K562 (cell line): ENCODE measurements around the gene CTTNBP2NL. TPM values are rescaled to one million over a fixed set of nuclear protein-coding genes. Genes with fewer than 3 reads are reported as not detected.

Experiments
- ATAC-seq: fragments of 200-7000 bp; cut with Tn5 transposase; 3 replicates; pipeline ENCODE4 v1.9.1; 2020; ENCODE audit warnings: moderate library complexity
- BruUV-seq: library from RNA; stranded (reverse); fragments of 400-500 nt; replicated peaks from 2 replicates; lab custom pipeline; 2021; lab: Mats Ljungman, UMichigan
- CTCF ChIA-PET: fragments of 300-600 bp; formaldehyde crosslinking; extraction: SDS; loops from one replicate; lab custom pipeline; 2021; ENCODE audit warnings: low intra/inter-chr PET ratio; lab: Yijun Ruan, JAX
- POLR2A ChIA-PET: fragments of 300-600, 350-650 bp; sonication (Branson Sonifier 250); formaldehyde crosslinking; extraction: SDS; loops from one replicate; lab custom pipeline; 2021; ENCODE audit warnings: antibody characterized with exemption, inconsistent platforms; lab: Yijun Ruan, JAX
- DNase-seq, 4 experiments: peaks; one replicate each; pipeline versions ENCODE4 v3.0.0 to v3.0.0-alpha.2; 2011 to 2018; ENCODE audit warnings: low spot score in 3 of 4, mixed read lengths in 3 of 4; ENCODE audit errors: extremely low read depth in 1 of 4
- FAIRE-seq: peaks from 2 replicates; lab custom pipeline; 2011; peaks lifted over from hg19 to GRCh38; lab: Jason Lieb, UNC
- H2AFZ ChIP-seq: 2 replicates; pipeline ENCODE4 v1.6.0; 2011; ENCODE audit warnings: low read depth, low read length, control low read depth, inconsistent platforms
- H3K27ac ChIP-seq: fragments of 200-600 bp; 3 replicates; pipeline ENCODE4 v1.8.0; 2011; ENCODE audit warnings: low read depth, mild to moderate bottlenecking, control low read depth, inconsistent platforms, low read length, moderate library complexity, mixed read lengths; ENCODE audit errors: extremely low read depth
- H3K27me3 ChIP-seq, 2 experiments: fragments of 300-600 bp in 1 of 2; 2 replicates in 1 of 2; 3 replicates in 1 of 2; pipeline versions ENCODE4 v1.6.0 to v1.8.0; 2011; ENCODE audit warnings: inconsistent platforms in 2 of 2, low read length in 2 of 2, mild to moderate bottlenecking in 1 of 2, mixed read lengths in 1 of 2, moderate library complexity in 1 of 2; ENCODE audit not compliant: control insufficient read depth in 2 of 2, insufficient read depth in 2 of 2
- H3K36me3 ChIP-seq: fragments of 300-600 bp; 3 replicates; pipeline ENCODE4 v1.8.0; 2011; ENCODE audit warnings: mild to moderate bottlenecking, low read length, inconsistent platforms; ENCODE audit not compliant: control insufficient read depth, insufficient read depth
- H3K4me1 ChIP-seq, 2 experiments: fragments of 200-600 bp in 1 of 2; replicated peaks in 1 of 2; 2 replicates in 1 of 2; 3 replicates in 1 of 2; pipeline versions ENCODE4 v1.5.1 to v1.8.0; 2011; ENCODE audit warnings: inconsistent platforms in 2 of 2, low read length in 2 of 2, mild to moderate bottlenecking in 1 of 2, mixed read lengths in 1 of 2, moderate library complexity in 1 of 2; ENCODE audit not compliant: control insufficient read depth in 2 of 2, insufficient read depth in 2 of 2
- H3K4me2 ChIP-seq: 2 replicates; pipeline ENCODE4 v1.6.1; 2011; ENCODE audit warnings: low read length, control low read depth, inconsistent platforms, mixed read lengths; ENCODE audit not compliant: insufficient read depth
- H3K4me3 ChIP-seq: fragments of 200-600 bp; sonication (generic), shearing (Covaris generic); 2 replicates; pipeline ENCODE4 v1.5.1; 2016; ENCODE audit warnings: control low read depth, inconsistent platforms
- H3K79me2 ChIP-seq: fragments of 200-600 bp; 3 replicates; pipeline ENCODE4 v1.8.0; 2011; ENCODE audit warnings: low read length, inconsistent platforms; ENCODE audit not compliant: control insufficient read depth, insufficient read depth
- H3K9ac ChIP-seq, 2 experiments: 2 replicates each; pipeline versions ENCODE4 v1.6.0 to v1.6.1; 2011; ENCODE audit warnings: low read depth in 2 of 2, low read length in 2 of 2, control low read depth in 1 of 2, inconsistent platforms in 1 of 2, mild to moderate bottlenecking in 1 of 2, mixed read lengths in 1 of 2; ENCODE audit not compliant: insufficient read depth in 1 of 2
- H3K9me1 ChIP-seq: one replicate; pipeline ENCODE4 v1.6.0; 2011; ENCODE audit warnings: inconsistent platforms, mild to moderate bottlenecking, low read length, moderate library complexity; ENCODE audit not compliant: control insufficient read depth, insufficient read depth
- H3K9me3 ChIP-seq: replicated peaks from 2 replicates; pipeline ENCODE4 v1.5.1; 2011; ENCODE audit warnings: low read depth, low read length, inconsistent platforms; ENCODE audit not compliant: control insufficient read depth, insufficient read depth
- H4K20me1 ChIP-seq: replicated peaks from 2 replicates; pipeline ENCODE4 v1.6.1; 2011; ENCODE audit warnings: low read length, inconsistent platforms, mixed read lengths; ENCODE audit not compliant: control insufficient read depth, insufficient read depth
- ARID2 ChIP-seq: fragments of 450-650 bp; IDR thresholded peaks from 2 replicates; pipeline ENCODE4 v1.6.1; 2017; ENCODE audit warnings: antibody characterized with exemption, mild to moderate bottlenecking
- ARID3B ChIP-seq: fragments of 250-450 bp; sonication (Bioruptor Pico); IDR thresholded peaks from 2 replicates; pipeline ENCODE4 v1.4.0; 2020; ENCODE audit warnings: borderline replicate concordance
- GTF2B ChIP-seq: IDR thresholded peaks from 2 replicates; pipeline ENCODE4 v1.6.1; 2011; ENCODE audit not compliant: insufficient read length; ENCODE audit errors: extremely low read depth
- MCM3 ChIP-seq: fragments of 450-650 bp; IDR thresholded peaks from 2 replicates; pipeline ENCODE4 v1.6.1; 2016
- NUFIP1 ChIP-seq: fragments of 450-650 bp; IDR thresholded peaks from 2 replicates; pipeline ENCODE4 v1.6.1; 2018; ENCODE audit not compliant: partially characterized antibody
- SMAD1 ChIP-seq: fragments of 150-350 bp; IDR thresholded peaks from 2 replicates; pipeline ENCODE4 v1.6.1; 2014; ENCODE audit warnings: low read length, low read depth; ENCODE audit not compliant: partially characterized antibody
- ZNF224 ChIP-seq: sonication (generic); formaldehyde crosslinking; IDR thresholded peaks from 2 replicates; pipeline ENCODE4 v1.8.0; 2022; ENCODE audit warnings: mild to moderate bottlenecking, missing genetic modification reagents
- ZNF232 ChIP-seq: sonication (generic); formaldehyde crosslinking; IDR thresholded peaks from 2 replicates; pipeline ENCODE4 v1.8.0; 2022; ENCODE audit warnings: mild to moderate bottlenecking, missing genetic modification reagents
- ZSCAN29 ChIP-seq: fragments of 450-650 bp; IDR thresholded peaks from 2 replicates; pipeline ENCODE4 v1.6.1; 2017
- WGBS: fragments of 100-300 bp; shearing (Covaris generic); methylation state at CpG from one replicate; pipeline ENCODE4 v1.1.6; 2016; ENCODE audit warnings: low coverage, mixed read lengths; ENCODE audit not compliant: insufficient coverage; ENCODE audit errors: missing lambda C conversion rate; 5-methylcytosine and 5-hydroxymethylcytosine counted together
- in situ Hi-C: fragments of 300-500 bp; cut with MboI; formaldehyde crosslinking; loops from 4 replicates; pipeline ENCODE4 v1.15.0; 2018; ENCODE audit warnings: inconsistent platforms, mixed read lengths
- intact Hi-C: fragments of 100-400 bp; cut with micrococcal nuclease; formaldehyde crosslinking; loops from 2 replicates; pipeline ENCODE4 v1.14.2; 2022
- polyA plus RNA-seq, 8 experiments: library from polyadenylated mRNA; depleted of rRNA in 4 of 8; stranded (reverse) in 5 of 8; unstranded in 3 of 8; fragments of >200 nt; fragmentation: Nextera tagmentation in 2 of 8; fragmentation: Illumina TruSeq in 1 of 8; extraction: Ambion mirVana in 2 of 8; extraction: Trizol in 1 of 8; gene quantifications; 2 replicates each; pipeline versions ENCODE4 v1.2.1 to v1.2.3, GENCODE V29; 2011 to 2014; ENCODE audit warnings: inconsistent platforms in 1 of 8, missing spikeins in 1 of 8
- total RNA-seq, 7 experiments: library from RNA; depleted of rRNA in 6 of 7; stranded (reverse); fragments of >200 nt in 6 of 7; fragmentation: Illumina TruSeq in 2 of 7; extraction: Trizol in 2 of 7; gene quantifications; 2 replicates each; pipeline versions ENCODE4 v1.2.1 to v1.2.3, GENCODE V29; 2011 to 2021; ENCODE audit warnings: low replicate concordance in 1 of 7
- TF ChIP-seq, protein P1 (sequence below): IDR thresholded peaks from 2 replicates; pipeline ENCODE4 v1.6.1; 2016; ENCODE audit warnings: missing genetic modification characterization, missing compliant biosample characterization
- TF ChIP-seq, protein P2 (sequence below): fragments of 450-650 bp; formaldehyde crosslinking; IDR thresholded peaks from 2 replicates; pipeline ENCODE4 v1.4.0; 2020; ENCODE audit warnings: mild to moderate bottlenecking
- TF ChIP-seq, protein P3 (sequence below): fragments of 250-450 bp; sonication (Bioruptor Pico); IDR thresholded peaks from 2 replicates; pipeline ENCODE4 v1.5.0; 2021
- TF ChIP-seq, protein P4 (sequence below): fragments of 450-650 bp; IDR thresholded peaks from 2 replicates; pipeline ENCODE4 v1.6.1; 2016

Gene CTTNBP2NL
- total and polyA plus RNA-seq, 9 of the 15 experiments (the other 6 are each of a cell fraction or from before 2014, with no cell fraction given), result 0.27 to 1.4 (median 0.62) TPM

GRCh38 chr1:112387807-112388206 is 8.2 kb upstream of the CTTNBP2NL start:
- no peaks in the 10 kb centered on the region for H3K36me3 ChIP-seq
- intact Hi-C loops, result no loop called here
- ATAC-seq (no peak), FAIRE-seq (no peak), DNase-seq (no peak)
- BruUV-seq, result no TSS peak
- TF ChIP-seq MCM3, result no peak
- TF ChIP-seq ZNF224 (CRISPR knock-in tag), result no peak
- TF ChIP-seq SMAD1, result no peak
- no peak for TF ChIP-seq ARID3B (CRISPR knock-in tag)
- TF ChIP-seq, protein P1, sequence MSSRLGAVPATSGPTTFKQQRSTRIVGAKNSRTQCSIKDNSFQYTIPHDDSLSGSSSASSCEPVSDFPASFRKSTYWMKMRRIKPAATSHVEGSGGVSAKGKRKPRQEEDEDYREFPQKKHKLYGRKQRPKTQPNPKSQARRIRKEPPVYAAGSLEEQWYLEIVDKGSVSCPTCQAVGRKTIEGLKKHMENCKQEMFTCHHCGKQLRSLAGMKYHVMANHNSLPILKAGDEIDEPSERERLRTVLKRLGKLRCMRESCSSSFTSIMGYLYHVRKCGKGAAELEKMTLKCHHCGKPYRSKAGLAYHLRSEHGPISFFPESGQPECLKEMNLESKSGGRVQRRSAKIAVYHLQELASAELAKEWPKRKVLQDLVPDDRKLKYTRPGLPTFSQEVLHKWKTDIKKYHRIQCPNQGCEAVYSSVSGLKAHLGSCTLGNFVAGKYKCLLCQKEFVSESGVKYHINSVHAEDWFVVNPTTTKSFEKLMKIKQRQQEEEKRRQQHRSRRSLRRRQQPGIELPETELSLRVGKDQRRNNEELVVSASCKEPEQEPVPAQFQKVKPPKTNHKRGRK, result peak; percentile 77
- TF ChIP-seq, protein P2, sequence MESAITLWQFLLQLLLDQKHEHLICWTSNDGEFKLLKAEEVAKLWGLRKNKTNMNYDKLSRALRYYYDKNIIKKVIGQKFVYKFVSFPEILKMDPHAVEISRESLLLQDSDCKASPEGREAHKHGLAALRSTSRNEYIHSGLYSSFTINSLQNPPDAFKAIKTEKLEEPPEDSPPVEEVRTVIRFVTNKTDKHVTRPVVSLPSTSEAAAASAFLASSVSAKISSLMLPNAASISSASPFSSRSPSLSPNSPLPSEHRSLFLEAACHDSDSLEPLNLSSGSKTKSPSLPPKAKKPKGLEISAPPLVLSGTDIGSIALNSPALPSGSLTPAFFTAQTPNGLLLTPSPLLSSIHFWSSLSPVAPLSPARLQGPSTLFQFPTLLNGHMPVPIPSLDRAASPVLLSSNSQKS (CRISPR knock-in tag), result no peak
- no peak for TF ChIP-seq ZNF232
- no peak for TF ChIP-seq ZSCAN29
- TF ChIP-seq, protein P3, sequence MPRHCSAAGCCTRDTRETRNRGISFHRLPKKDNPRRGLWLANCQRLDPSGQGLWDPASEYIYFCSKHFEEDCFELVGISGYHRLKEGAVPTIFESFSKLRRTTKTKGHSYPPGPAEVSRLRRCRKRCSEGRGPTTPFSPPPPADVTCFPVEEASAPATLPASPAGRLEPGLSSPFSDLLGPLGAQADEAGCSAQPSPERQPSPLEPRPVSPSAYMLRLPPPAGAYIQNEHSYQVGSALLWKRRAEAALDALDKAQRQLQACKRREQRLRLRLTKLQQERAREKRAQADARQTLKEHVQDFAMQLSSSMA (CRISPR knock-in tag), result no peak
- no peak for TF ChIP-seq NUFIP1
- no peak for TF ChIP-seq GTF2B
- TF ChIP-seq, protein P4, sequence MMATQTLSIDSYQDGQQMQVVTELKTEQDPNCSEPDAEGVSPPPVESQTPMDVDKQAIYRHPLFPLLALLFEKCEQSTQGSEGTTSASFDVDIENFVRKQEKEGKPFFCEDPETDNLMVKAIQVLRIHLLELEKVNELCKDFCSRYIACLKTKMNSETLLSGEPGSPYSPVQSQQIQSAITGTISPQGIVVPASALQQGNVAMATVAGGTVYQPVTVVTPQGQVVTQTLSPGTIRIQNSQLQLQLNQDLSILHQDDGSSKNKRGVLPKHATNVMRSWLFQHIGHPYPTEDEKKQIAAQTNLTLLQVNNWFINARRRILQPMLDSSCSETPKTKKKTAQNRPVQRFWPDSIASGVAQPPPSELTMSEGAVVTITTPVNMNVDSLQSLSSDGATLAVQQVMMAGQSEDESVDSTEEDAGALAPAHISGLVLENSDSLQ, result 0 out of 2 replicates have a peak, but pooled peaks have one; percentile 17
- TF ChIP-seq ARID2, result no peak
- H4K20me1 ChIP-seq, result no peaks in the 10 kb centered on the region; the same call in 1 of the 2 replicates
- no peaks in the 10 kb centered on the region for H3K9me3 ChIP-seq
- 10% methylated on average over 3 of the region's 3 CpGs for WGBS
- H3K79me2 ChIP-seq, result no peaks in the 10 kb centered on the region
- H2AFZ ChIP-seq, result no peak overlapping the region
- no peak overlapping the region for H3K27ac ChIP-seq
- in situ Hi-C loops, result no loop called here
- POLR2A ChIA-PET, result no interaction called here
- H3K4me3 ChIP-seq, result no peak overlapping the region
- no peak overlapping the region for H3K4me2 ChIP-seq
- peaks cover 0 to 4% of the 10 kb centered on the region in 2 experiments; a peak in 2 of 5 replicates for H3K27me3 ChIP-seq
- CTCF ChIA-PET, result no interaction called here
- peaks cover 0 to 5% of the 10 kb centered on the region in 2 experiments; a peak in 1 of 5 replicates for H3K4me1 ChIP-seq
- H3K9me1 ChIP-seq, result no peaks in the 10 kb centered on the region
- H3K9ac ChIP-seq, result no peak overlapping the region
